ENCODE data around the gene EPN1. TPM values are rescaled to one million over a fixed set of nuclear protein-coding genes. Genes with fewer than 3 reads are reported as not detected.
A peak's percentile ranks its signal among the peaks of the same experiment; 100 is the strongest.

Gene EPN1
- total and polyA plus RNA-seq, 9 of the 15 experiments (the other 6 are each of a cell fraction or from before 2014, with no cell fraction given): 0.08 to 138 (median 12.7) TPM

DNA sequence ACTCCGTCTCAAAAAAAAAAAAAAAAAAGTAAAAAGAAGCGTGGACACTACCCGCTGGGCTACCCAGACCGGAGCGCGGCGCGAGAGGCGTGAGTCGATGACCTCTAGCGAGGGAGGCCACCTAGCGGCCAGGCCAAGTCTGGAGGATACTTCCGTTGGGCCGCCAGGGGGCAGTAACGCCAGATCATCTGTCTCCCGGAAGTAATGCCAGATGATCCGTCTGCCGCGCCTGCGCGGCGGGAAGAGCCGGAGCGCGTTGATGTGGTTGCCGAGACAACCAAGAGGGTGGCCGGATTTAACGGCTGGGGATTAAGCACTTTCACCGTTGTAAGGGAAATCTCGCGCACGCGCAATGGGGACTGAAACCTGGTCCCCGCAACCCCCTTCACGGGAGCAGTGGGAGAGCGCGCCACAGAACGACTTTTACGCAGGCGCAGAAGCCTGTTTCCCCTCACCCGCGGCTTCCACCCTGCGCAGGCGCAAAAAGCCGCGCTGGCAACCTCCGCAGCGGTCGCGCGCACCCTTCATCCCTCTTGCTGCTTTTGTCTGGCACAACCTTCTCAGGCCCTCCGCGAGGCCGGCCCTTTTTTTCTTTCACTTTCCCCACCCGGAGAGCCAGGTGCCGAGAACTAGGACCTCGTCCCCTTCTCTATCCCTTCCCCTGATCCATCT is 21.2 kb upstream of the EPN1 start (continued):
- no peak for TF ChIP-seq HNRNPUL1 (IDR thresholded peaks at IDR 0.05; ENCODE audit: low read length)
- TF ChIP-seq HDAC1 (IDR thresholded peaks at IDR 0.05): peak in 1 of 2 experiments; percentile 68; a peak in 1 of 4 replicates
- TF ChIP-seq SMARCE1 (IDR thresholded peaks at IDR 0.05): peak; percentile 67; the same call in 1 of the 2 replicates
- no peak for TF ChIP-seq ZNF232 (CRISPR knock-in tag; IDR thresholded peaks at IDR 0.05)
- peak; percentile 59 to 75 for TF ChIP-seq RAD21 (CRISPR knock-in tag; conservative IDR thresholded peaks at IDR 0.05 in 1 of 2, IDR thresholded peaks at IDR 0.05 in 1 of 2)
- TF ChIP-seq MECOM (CRISPR knock-in tag; IDR thresholded peaks at IDR 0.05): 0 out of 2 replicates have a peak, but pooled peaks have one; percentile 29
- TF ChIP-seq HMGN3 (IDR thresholded peaks at IDR 0.05; ENCODE audit: borderline replicate concordance, extremely low read depth, insufficient read length, low read depth, low read length): peak; percentile 73
- peak; percentile 51; the same call in 1 of the 2 replicates for TF ChIP-seq FOSL1 (tag; conservative IDR thresholded peaks at IDR 0.05)
- TF ChIP-seq JUN (IDR thresholded peaks at IDR 0.05; ENCODE audit: borderline replicate concordance, low read depth, low read length): peak; percentile 72; the same call in 1 of the 2 replicates
- TF ChIP-seq JUN (CRISPR knock-in tag; IDR thresholded peaks at IDR 0.05; ENCODE audit: borderline replicate concordance): peak; percentile 17; the same call in 1 of the 2 replicates
- TF ChIP-seq NR1H2 (CRISPR knock-in tag; IDR thresholded peaks at IDR 0.05): 0 out of 2 replicates have a peak, but pooled peaks have one; percentile 48
- TF ChIP-seq, protein P1, sequence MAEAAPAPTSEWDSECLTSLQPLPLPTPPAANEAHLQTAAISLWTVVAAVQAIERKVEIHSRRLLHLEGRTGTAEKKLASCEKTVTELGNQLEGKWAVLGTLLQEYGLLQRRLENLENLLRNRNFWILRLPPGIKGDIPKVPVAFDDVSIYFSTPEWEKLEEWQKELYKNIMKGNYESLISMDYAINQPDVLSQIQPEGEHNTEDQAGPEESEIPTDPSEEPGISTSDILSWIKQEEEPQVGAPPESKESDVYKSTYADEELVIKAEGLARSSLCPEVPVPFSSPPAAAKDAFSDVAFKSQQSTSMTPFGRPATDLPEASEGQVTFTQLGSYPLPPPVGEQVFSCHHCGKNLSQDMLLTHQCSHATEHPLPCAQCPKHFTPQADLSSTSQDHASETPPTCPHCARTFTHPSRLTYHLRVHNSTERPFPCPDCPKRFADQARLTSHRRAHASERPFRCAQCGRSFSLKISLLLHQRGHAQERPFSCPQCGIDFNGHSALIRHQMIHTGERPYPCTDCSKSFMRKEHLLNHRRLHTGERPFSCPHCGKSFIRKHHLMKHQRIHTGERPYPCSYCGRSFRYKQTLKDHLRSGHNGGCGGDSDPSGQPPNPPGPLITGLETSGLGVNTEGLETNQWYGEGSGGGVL (CRISPR knock-in tag; IDR thresholded peaks at IDR 0.05): no peak
- TF ChIP-seq, protein P2, sequence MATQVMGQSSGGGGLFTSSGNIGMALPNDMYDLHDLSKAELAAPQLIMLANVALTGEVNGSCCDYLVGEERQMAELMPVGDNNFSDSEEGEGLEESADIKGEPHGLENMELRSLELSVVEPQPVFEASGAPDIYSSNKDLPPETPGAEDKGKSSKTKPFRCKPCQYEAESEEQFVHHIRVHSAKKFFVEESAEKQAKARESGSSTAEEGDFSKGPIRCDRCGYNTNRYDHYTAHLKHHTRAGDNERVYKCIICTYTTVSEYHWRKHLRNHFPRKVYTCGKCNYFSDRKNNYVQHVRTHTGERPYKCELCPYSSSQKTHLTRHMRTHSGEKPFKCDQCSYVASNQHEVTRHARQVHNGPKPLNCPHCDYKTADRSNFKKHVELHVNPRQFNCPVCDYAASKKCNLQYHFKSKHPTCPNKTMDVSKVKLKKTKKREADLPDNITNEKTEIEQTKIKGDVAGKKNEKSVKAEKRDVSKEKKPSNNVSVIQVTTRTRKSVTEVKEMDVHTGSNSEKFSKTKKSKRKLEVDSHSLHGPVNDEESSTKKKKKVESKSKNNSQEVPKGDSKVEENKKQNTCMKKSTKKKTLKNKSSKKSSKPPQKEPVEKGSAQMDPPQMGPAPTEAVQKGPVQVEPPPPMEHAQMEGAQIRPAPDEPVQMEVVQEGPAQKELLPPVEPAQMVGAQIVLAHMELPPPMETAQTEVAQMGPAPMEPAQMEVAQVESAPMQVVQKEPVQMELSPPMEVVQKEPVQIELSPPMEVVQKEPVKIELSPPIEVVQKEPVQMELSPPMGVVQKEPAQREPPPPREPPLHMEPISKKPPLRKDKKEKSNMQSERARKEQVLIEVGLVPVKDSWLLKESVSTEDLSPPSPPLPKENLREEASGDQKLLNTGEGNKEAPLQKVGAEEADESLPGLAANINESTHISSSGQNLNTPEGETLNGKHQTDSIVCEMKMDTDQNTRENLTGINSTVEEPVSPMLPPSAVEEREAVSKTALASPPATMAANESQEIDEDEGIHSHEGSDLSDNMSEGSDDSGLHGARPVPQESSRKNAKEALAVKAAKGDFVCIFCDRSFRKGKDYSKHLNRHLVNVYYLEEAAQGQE (IDR thresholded peaks at IDR 0.05; ENCODE audit: borderline replicate concordance): peak; percentile 69; the same call in 1 of the 2 replicates
- TF ChIP-seq, protein P2 (CRISPR knock-in tag; IDR thresholded peaks at IDR 0.05; ENCODE audit: low read depth): 0 out of 2 replicates have a peak, but pooled peaks have one; percentile 65
- 0 out of 2 replicates have a peak, but pooled peaks have one; percentile 30 for TF ChIP-seq NCOR1 (IDR thresholded peaks at IDR 0.05)
- no peak for TF ChIP-seq FOXK1 (CRISPR knock-in tag; IDR thresholded peaks at IDR 0.05; ENCODE audit: borderline replicate concordance)
- no peak for TF ChIP-seq MTA1 (IDR thresholded peaks at IDR 0.05; ENCODE audit: borderline replicate concordance)
- TF ChIP-seq ZNF384 (IDR thresholded peaks at IDR 0.05; ENCODE audit: low read depth, low read length): peak; percentile 96
